Upper lobe of left lung (tissue), 6 donors: ENCODE results near the gene HIKESHI. TPM values are rescaled to one million over a fixed set of nuclear protein-coding genes. Genes with fewer than 3 reads are reported as not detected.
"Not testable (repeated sequence)": the region's sequence is repeated elsewhere in the genome, so short reads cannot be mapped to it uniquely, and the experiment has no call there.

Experiments
- ATAC-seq, 2 donors: fragments of 200-7000 bp; cut with Tn5 transposase; one replicate each; pipeline ENCODE4 v1.9.1; 2022; ENCODE audit warnings: mild to moderate bottlenecking in 2 of 2, moderate library complexity in 2 of 2; ENCODE audit not compliant: low FRiP score in 2 of 2
- DNase-seq, 2 donors: peaks; one replicate each; pipeline ENCODE4 v3.0.0-alpha.2; 2019 to 2020
- H3K27ac ChIP-seq, 4 donors: fragments of 200-600 bp; sonication (generic); one replicate each; pipeline ENCODE4 v1.5.1; 2016 to 2019
- H3K27me3 ChIP-seq, 4 donors: fragments of 200-600 bp; sonication (generic); one replicate each; pipeline ENCODE4 v1.5.1; 2017 to 2019
- H3K36me3 ChIP-seq, 4 donors: fragments of 200-600 bp; sonication (generic); one replicate each; pipeline ENCODE4 v1.5.1; 2016 to 2019
- H3K4me1 ChIP-seq, 4 donors: fragments of 200-600 bp; sonication (generic); one replicate each; pipeline ENCODE4 v1.5.1; 2018 to 2019
- H3K4me3 ChIP-seq, 4 donors: fragments of 200-600 bp; sonication (generic); one replicate each; pipeline ENCODE4 v1.5.1; 2017 to 2019; ENCODE audit warnings: mild to moderate bottlenecking in 2 of 4, moderate library complexity in 1 of 4
- H3K9me3 ChIP-seq, 4 donors: fragments of 200-600 bp; sonication (generic); one replicate each; pipeline ENCODE4 v1.5.1; 2018 to 2019
- EP300 ChIP-seq, 4 donors: sonication (generic); formaldehyde crosslinking; IDR thresholded peaks; one replicate each; pipeline ENCODE4 v1.5.1; 2017; ENCODE audit warnings: antibody characterized with exemption in 4 of 4, control low read depth in 2 of 4
- POLR2A ChIP-seq, 4 donors: fragments of 450-650 bp; IDR thresholded peaks; one replicate each; pipeline ENCODE4 v1.5.1; 2016 to 2017; ENCODE audit warnings: antibody characterized with exemption in 4 of 4, mild to moderate bottlenecking in 2 of 4
- POLR2AphosphoS5 ChIP-seq, 2 donors: sonication (generic); formaldehyde crosslinking; IDR thresholded peaks; one replicate each; pipeline ENCODE4 v1.5.1; 2017; ENCODE audit warnings: antibody characterized with exemption in 2 of 2
- WGBS, 2 donors: methylation state at CpG; one replicate each; pipeline ENCODE4 v1.1.5; 2017 to 2018; 5-methylcytosine and 5-hydroxymethylcytosine counted together
- total RNA-seq, 6 donors: library from RNA; depleted of rRNA in 4 of 6; stranded (reverse); fragments of >200 nt in 4 of 6; gene quantifications; one replicate each; pipeline versions ENCODE4 v1.1.0 to v1.2.1, GENCODE V29; 2016 to 2021
- TF ChIP-seq, protein P1 (sequence below), 6 experiments: fragments of 450-650 bp in 4 of 6; fragments of 200-600 bp in 2 of 6; sonication (generic) in 2 of 6; IDR thresholded peaks; one replicate each; pipeline ENCODE4 v1.5.1; 2016 to 2019; ENCODE audit warnings: antibody characterized with exemption in 6 of 6
- donor health status: DM: no; HTN: no; CAD: no; lungs with moderate emphysema.
- donor health status: DM: no; HTN: yes; CAD: no; lungs with severe emphysema.

HIKESHI gene
- total RNA-seq, 6 donors from 2014 or later, result 7.7 to 31.9 (median 24.2) TPM

DNA sequence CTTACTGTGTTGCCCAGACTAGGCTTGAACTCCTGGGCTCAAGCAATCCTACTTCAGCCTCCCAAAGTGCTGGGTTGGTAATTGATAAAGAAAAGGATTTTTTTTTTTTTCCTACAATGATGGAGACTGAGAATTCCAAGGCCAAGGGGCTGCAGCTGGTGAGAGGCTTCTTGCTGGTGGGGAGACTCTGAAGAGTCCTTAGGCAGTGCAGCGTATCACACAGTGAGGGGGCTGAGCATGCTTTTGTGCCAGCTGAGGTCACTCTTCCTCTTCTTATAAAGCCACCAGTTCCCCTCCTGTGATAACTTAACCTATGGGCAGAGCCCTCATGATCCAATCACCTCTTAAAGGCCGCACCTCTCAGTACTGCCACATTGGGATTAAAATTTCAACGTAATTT, 44.5 kb downstream of the HIKESHI start:
- Histone ChIP-seq H3K27ac (no peak overlapping the region), H3K4me3 (no peak overlapping the region), H3K27me3 (no peaks in the 10 kb centered on the region), H3K4me1 (no peaks in the 10 kb centered on the region), H3K36me3 (peaks cover 3 to 9% (median 4%) of the 10 kb centered on the region in 4 donors), H3K9me3 (no peaks in the 10 kb centered on the region)
- no peak for ATAC-seq
- TF ChIP-seq, protein P1, sequence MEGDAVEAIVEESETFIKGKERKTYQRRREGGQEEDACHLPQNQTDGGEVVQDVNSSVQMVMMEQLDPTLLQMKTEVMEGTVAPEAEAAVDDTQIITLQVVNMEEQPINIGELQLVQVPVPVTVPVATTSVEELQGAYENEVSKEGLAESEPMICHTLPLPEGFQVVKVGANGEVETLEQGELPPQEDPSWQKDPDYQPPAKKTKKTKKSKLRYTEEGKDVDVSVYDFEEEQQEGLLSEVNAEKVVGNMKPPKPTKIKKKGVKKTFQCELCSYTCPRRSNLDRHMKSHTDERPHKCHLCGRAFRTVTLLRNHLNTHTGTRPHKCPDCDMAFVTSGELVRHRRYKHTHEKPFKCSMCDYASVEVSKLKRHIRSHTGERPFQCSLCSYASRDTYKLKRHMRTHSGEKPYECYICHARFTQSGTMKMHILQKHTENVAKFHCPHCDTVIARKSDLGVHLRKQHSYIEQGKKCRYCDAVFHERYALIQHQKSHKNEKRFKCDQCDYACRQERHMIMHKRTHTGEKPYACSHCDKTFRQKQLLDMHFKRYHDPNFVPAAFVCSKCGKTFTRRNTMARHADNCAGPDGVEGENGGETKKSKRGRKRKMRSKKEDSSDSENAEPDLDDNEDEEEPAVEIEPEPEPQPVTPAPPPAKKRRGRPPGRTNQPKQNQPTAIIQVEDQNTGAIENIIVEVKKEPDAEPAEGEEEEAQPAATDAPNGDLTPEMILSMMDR (IDR thresholded peaks at IDR 0.05), result no peak
- TF ChIP-seq EP300 (IDR thresholded peaks at IDR 0.05) (no peak), POLR2AphosphoS5 (IDR thresholded peaks at IDR 0.05) (no peak), POLR2A (IDR thresholded peaks at IDR 0.05) (no peak)
- no peak for DNase-seq
- 94 to 98% methylated on average over 3 of the region's 3 CpGs for WGBS, 2 donors

DNA sequence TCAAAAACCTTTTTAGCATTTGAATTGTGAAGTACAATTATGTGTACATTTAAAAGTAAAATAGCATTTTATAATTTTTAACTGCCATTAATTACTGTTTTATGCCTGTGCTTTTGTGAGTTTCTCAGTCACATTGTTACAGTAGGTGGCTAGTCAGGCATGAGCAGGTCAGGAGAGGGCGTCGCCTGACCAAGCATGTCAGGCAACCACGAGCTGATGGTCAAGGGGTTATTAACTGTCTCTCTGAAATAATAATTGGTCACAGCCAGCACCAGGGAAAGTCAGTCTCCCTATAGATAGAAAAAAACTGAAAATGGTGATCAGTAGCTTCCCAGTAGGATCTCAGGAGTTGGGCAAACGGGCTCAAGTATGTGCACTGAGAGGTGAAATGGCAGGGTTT, 53.2 kb downstream of the HIKESHI start:
- TF ChIP-seq, protein P1 (IDR thresholded peaks at IDR 0.05), result no peak
- ATAC-seq (no peak), DNase-seq (no peak)
- no peak overlapping the region for H3K27ac ChIP-seq
- no peaks in the 10 kb centered on the region for H3K4me1 ChIP-seq
- no peak overlapping the region for H3K4me3 ChIP-seq
- no peaks in the 10 kb centered on the region for H3K36me3 ChIP-seq
- WGBS, 2 donors, result 75 to 76% methylated on average over 4 of the region's 4 CpGs
- H3K9me3 ChIP-seq, result no peaks in the 10 kb centered on the region
- no peaks in the 10 kb centered on the region for H3K27me3 ChIP-seq

DNA sequence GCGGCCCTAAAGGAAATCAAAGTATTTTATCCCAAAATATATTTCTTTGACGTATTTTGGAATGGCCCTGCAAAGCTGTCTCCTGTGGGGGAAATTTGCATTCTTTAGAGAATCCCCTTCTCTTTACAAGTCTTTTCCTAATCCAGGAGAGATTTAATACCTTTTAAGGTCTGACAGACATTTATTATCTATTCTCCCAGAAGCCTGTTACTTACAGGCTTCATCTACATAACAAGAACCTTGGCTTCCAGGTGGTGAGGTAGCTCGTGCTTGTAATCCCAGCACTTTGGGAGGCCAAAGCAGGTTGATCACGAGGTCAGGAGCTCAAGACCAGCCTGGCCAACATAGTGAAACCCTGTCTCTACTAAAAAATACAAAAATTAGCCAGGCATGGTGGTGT, 55.4 kb downstream of the HIKESHI start:
- not testable (repeated sequence) for H3K9me3 ChIP-seq, H3K4me1 ChIP-seq, H3K36me3 ChIP-seq, H3K27me3 ChIP-seq, H3K27ac ChIP-seq, DNase-seq, ATAC-seq, H3K4me3 ChIP-seq
- WGBS, 2 donors, result 80 to 85% methylated on average over 4 of the region's 4 CpGs

DNA sequence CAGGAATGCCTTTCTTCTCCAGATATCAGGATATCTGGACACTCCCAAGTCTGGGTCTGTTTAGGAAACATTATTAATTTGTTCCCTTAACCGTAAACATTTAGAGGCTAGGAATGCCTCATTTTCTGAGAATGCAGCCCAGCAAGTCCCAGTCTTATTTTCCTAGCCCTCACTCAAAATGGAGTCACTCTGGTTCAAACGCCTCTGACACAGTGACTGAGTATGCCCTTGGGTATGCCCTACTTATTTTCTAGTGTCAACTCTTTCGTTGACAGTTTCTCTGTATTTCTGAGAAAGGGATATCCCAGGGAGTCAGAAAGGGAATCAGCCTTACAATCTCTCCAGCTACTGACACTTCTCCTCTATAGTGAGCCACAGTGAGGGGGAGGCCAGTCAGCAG, 56.7 kb downstream of the HIKESHI start:
- Histone ChIP-seq H3K36me3 (no peaks in the 10 kb centered on the region), H3K27me3 (no peaks in the 10 kb centered on the region), H3K27ac (no peak overlapping the region), H3K4me1 (no peaks in the 10 kb centered on the region), H3K9me3 (no peaks in the 10 kb centered on the region), H3K4me3 (no peak overlapping the region)
- DNase-seq, result no peak
- no peak for TF ChIP-seq POLR2AphosphoS5 (IDR thresholded peaks at IDR 0.05)
- TF ChIP-seq, protein P1 (IDR thresholded peaks at IDR 0.05), result no peak
- no peak for TF ChIP-seq POLR2A (IDR thresholded peaks at IDR 0.05)
- no peak for TF ChIP-seq EP300 (IDR thresholded peaks at IDR 0.05)
- no peak for ATAC-seq
- WGBS, 2 donors, result 93 to 94% methylated on average over 3 of the region's 3 CpGs

DNA sequence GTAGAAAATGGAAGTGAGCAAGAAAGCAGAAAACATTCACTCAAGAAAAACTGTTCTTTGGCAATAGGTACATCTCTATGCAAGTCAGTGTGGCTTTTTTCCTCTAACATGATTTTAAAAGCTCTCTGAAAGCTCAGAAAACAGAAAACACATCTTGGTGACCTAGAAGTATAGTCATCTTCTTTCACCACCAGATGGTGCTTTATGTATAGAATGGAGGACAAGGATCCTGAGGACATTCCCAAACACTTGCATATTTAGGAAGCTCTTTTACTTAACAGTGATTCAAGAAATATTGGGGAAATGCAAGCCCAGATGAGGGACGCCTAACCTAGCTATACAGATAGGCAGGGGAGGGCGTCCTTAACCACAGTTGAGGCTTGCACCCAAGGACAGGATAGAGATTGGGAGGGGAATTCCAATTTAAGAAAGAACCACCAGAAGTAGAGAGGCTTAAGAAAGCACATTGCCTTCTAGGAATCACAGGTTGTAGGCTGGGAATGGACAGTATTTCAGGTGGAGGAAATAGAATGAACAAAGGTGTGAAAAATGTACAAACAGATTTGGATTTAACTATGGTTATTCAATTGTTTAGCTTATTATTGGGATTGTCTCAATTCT, 58.8 kb downstream of the HIKESHI start:
- Histone ChIP-seq H3K4me3 (no peak overlapping the region), H3K27me3 (no peaks in the 10 kb centered on the region), H3K4me1 (no peaks in the 10 kb centered on the region), H3K9me3 (no peaks in the 10 kb centered on the region), H3K27ac (no peak overlapping the region), H3K36me3 (no peaks in the 10 kb centered on the region)
- TF ChIP-seq POLR2AphosphoS5 (IDR thresholded peaks at IDR 0.05) (no peak), EP300 (IDR thresholded peaks at IDR 0.05) (no peak), POLR2A (IDR thresholded peaks at IDR 0.05) (no peak)
- TF ChIP-seq, protein P1 (IDR thresholded peaks at IDR 0.05), result no peak
- 63 to 77% methylated on average over 2 of the region's 2 CpGs for WGBS, 2 donors
- no peak for DNase-seq
- no peak for ATAC-seq
